HG03095 (cell line): Measurements from ENCODE around the gene ATN1.

Experiments used
- ATAC-seq: cut with Tn5 transposase; IDR thresholded peaks from one replicate; pipeline ENCODE4 v1.9.1; 2021; ENCODE audit warnings: moderate library complexity; ENCODE audit not compliant: unreplicated experiment

Gene ATN1

GRCh38 chr12:6925239-6925539 is 2.6 kb upstream of the ATN1 start:
- no peak for ATAC-seq

GRCh38 chr12:6925540-6926279 is 2.0 kb upstream of the ATN1 start:
- ATAC-seq: no peak

- no peak for ATAC-seq
Measured at GRCh38 chr12:6928022-6928702, 403 bp downstream of the ATN1 start.

- ATAC-seq: no peak
Measured at GRCh38 chr12:6928703-6929407, 1.1 kb downstream of the ATN1 start.

GRCh38 chr12:6929466-6930452 is 2.0 kb downstream of the ATN1 start:
- ATAC-seq: no peak

- ATAC-seq: no peak
Measured at GRCh38 chr12:6932766-6933165, 5.0 kb downstream of the ATN1 start.

- no peak for ATAC-seq
Measured at GRCh38 chr12:6934110-6934509, 6.4 kb downstream of the ATN1 start.

GRCh38 chr12:6935371-6936193 is 7.8 kb downstream of the ATN1 start:
- ATAC-seq: no peak

GRCh38 chr12:6936194-6936635 is 8.5 kb downstream of the ATN1 start:
- no peak for ATAC-seq

- no peak for ATAC-seq
Measured at GRCh38 chr12:6936636-6937480, 9.1 kb downstream of the ATN1 start.

- ATAC-seq: peak; percentile 83
Measured at GRCh38 chr12:6937481-6938352, 10.0 kb downstream of the ATN1 start.

- no peak for ATAC-seq
Measured at GRCh38 chr12:6938353-6939190, 10.8 kb downstream of the ATN1 start.

- ATAC-seq: no peak
Measured at GRCh38 chr12:6939191-6939540, 11.4 kb downstream of the ATN1 start.

GRCh38 chr12:6941267-6941666 is 13.5 kb downstream of the ATN1 start:
- no peak for ATAC-seq

GRCh38 chr12:6941782-6942181 is 14.0 kb downstream of the ATN1 start:
- ATAC-seq: no peak

- ATAC-seq: no peak
Measured at GRCh38 chr12:6942331-6942665, 14.5 kb downstream of the ATN1 start.

GRCh38 chr12:6943389-6943721 is 15.6 kb downstream of the ATN1 start:
- peak; percentile 23 for ATAC-seq
